Gastrocnemius medialis (tissue), 4 donors: ENCODE measurements around the gene EYA4.

Experiments
- POLR2A ChIP-seq, 2 donors: fragments of 450-650 bp; IDR thresholded peaks; one replicate each; pipeline ENCODE4 v1.6.1; 2017; ENCODE audit warnings: antibody characterized with exemption in 2 of 2, mild to moderate bottlenecking in 2 of 2, moderate library complexity in 2 of 2
- TF ChIP-seq, protein P1 (sequence below), 5 experiments: fragments of 450-650 bp in 3 of 5; fragments of 200-600 bp in 2 of 5; sonication (generic) in 2 of 5; IDR thresholded peaks in 4 of 5; conservative IDR thresholded peaks in 1 of 5; 1 replicate in 4 of 5; 2 replicates in 1 of 5; pipeline ENCODE4 v1.5.1; 2016 to 2019; ENCODE audit warnings: antibody characterized with exemption in 5 of 5, mild to moderate bottlenecking in 3 of 5, moderate library complexity in 3 of 5

DNA sequence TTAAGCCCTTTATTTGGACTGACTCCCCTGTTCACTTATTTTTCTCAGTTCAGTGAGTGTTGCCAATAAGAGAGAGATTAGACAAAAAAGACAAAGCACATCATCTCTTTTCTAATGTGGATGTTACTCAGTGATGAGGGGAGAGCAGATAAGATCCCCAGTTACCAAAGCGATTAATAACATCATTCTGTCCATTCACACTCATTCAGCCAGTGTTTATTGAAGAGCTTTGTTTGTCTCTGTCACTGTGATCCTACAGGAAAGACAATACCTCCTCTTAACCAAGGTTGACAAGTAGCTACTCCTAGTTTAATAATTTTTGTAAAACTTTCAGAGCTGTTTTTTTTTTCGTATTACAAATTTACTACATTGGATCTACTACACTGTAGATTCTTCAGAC, 163.0 kb downstream of the EYA4 start:
- TF ChIP-seq, protein P1, sequence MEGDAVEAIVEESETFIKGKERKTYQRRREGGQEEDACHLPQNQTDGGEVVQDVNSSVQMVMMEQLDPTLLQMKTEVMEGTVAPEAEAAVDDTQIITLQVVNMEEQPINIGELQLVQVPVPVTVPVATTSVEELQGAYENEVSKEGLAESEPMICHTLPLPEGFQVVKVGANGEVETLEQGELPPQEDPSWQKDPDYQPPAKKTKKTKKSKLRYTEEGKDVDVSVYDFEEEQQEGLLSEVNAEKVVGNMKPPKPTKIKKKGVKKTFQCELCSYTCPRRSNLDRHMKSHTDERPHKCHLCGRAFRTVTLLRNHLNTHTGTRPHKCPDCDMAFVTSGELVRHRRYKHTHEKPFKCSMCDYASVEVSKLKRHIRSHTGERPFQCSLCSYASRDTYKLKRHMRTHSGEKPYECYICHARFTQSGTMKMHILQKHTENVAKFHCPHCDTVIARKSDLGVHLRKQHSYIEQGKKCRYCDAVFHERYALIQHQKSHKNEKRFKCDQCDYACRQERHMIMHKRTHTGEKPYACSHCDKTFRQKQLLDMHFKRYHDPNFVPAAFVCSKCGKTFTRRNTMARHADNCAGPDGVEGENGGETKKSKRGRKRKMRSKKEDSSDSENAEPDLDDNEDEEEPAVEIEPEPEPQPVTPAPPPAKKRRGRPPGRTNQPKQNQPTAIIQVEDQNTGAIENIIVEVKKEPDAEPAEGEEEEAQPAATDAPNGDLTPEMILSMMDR (IDR thresholded peaks at IDR 0.05 in 4 of 5, conservative IDR thresholded peaks at IDR 0.05 in 1 of 5): no peak
- TF ChIP-seq POLR2A (IDR thresholded peaks at IDR 0.05): no peak
